Mucosa of gallbladder (tissue), 1 donor: Measurements from ENCODE around the gene GOLT1A. TPM values are rescaled to one million over a fixed set of nuclear protein-coding genes. Genes with fewer than 3 reads are reported as not detected.

Experiments
- DNase-seq: peaks from one replicate; pipeline ENCODE4 v3.0.0-alpha.2; 2020; ENCODE audit warnings: low spot score
- total RNA-seq: library from RNA; stranded (reverse); gene quantifications from one replicate; pipeline ENCODE4 v1.2.1, GENCODE V29; 2021
- donor health status: DM: no; HTN: no; CAD: no.

The GOLT1A gene
- total RNA-seq, 1 donor from 2014 or later = 10.8 TPM

GRCh38 chr1:204219971-204220616 lies 6.3 kb upstream of the GOLT1A start:
- no peak for DNase-seq

DNA sequence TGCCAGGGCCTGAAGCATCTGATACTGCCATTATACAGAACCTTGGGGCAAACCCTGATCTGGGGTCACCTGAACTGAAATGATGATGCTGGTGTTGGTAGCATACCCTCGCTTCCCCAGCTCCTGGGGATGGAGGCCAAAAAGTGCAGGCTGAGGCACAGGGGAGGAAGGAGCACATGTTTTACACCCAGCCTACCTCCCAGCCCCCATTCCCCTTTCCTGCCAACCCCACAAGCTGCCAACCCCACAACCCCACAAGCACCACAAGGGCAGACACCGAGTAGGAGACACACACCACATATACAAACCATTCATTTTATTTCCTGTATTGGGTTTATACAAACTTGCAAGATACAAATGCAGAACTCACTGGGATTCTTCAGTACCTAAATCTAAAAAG lies 4.8 kb upstream of the GOLT1A start:
- DNase-seq = no peak

- DNase-seq = no peak
These were observed 3.8 kb upstream of the GOLT1A start for GRCh38 chr1:204217648-204218000.

DNA sequence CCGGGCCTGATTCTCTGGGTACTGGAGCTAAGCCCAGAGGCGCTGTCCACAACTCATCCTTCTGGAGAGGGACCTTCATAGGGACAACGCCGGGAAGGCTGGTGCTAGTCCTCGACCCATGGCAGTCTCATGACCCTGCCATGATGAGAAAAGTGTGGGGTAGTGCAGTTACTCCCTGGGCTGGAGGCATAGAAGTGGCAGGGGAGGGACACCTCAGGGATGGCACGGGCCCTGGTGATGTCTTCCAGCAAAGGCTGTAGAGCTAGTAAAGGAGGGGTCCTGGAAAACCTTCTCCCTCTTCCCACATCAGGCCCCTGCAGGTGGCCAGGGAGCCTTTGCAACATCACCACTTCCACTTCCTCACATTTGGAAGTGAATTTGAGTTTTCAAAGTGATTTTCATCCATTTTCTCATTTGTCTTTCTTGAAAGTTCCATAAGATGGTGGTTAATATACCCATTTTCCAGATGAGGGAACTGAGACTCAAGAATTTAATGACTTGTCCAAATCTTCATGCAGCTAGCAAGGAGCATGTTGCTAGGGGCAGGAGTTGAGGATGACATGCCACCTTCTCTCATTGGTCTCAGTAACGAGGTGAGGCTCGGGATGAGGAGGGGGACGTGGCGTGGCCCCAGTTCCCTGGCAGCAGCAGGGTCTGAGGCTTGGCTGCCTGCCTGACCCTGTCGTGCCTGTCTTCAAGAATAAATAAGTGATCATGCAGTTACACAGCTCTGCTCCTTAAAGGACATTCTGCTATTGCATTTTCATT lies 3.3 kb upstream of the GOLT1A start:
- no peak for DNase-seq

- no peak for DNase-seq
These were observed 2.4 kb upstream of the GOLT1A start for GRCh38 chr1:204216236-204216635.

DNA sequence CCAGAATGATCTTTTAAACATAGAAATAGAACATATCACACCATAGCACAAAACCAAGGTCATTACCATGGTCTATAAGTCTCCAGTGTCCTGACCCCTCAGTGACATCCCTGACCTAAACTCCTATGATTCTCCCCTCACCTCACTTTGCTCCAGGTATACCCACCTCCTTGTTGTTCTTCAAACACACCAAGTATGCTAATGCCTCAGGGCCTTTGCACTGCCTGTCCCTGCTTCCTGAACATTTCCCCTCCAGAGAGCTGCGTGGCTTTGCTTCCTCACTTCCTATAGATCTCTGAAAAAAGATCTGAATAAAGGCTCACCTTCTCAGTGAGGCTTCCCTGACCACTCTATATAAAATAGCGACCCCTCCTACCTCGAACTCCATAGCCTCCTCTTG lies 1.1 kb downstream of the GOLT1A start:
- no peak for DNase-seq

GRCh38 chr1:204211046-204211445 lies 2.7 kb downstream of the GOLT1A start:
- no peak for DNase-seq

- DNase-seq = peak; percentile 56
These were observed 6.6 kb downstream of the GOLT1A start for GRCh38 chr1:204207136-204207616.

GRCh38 chr1:204206121-204206520 lies 7.7 kb downstream of the GOLT1A start:
- DNase-seq = no peak

GRCh38 chr1:204205486-204205885 lies 8.3 kb downstream of the GOLT1A start:
- no peak for DNase-seq

DNA sequence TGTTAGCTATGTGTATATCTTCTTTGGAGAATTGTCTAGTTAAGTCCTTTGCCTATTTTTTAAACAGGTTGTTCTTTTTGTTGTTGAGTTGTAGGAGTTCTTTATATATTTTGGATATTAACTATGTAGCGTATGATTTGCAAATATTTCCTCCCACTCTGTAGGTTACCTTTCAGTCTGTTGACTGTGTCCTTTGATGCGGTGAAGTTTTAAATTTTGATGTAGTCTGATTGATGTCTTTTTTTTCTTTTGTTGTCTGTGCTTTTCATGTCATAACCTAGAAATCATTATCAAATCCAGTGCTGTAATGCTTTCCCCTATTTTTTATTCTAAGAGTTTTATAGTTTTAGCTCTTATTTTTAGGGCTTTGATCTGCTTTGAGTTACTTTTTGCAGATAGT lies 8.8 kb downstream of the GOLT1A start:
- no peak for DNase-seq

DNA sequence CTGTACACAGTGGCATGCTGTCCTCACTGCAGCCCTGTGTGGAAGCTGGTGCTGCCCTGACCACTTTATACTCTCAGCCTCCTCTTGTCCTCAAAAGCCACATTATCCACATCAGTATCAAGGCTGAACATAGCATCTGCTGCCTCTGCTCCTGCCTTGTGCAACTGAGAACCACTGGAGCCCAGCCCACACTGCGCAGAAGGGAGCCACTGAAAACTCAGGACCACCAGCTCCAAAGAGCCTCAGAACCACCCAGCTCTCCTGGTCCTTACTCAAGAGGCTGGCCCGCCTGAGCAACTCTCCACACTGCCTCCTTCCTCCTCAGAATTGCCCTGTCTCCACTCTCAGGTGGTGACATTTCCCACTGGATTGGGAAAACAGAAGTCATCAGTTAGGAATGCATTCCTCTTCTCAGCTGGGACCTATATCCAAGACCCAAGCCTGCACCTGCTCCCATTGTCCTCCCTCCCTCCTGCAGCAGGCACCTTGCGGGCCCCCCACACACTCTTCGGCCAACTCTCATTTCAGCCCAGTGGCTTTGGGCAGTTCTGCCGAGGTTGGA lies 10.5 kb downstream of the GOLT1A start:
- no peak for DNase-seq

- no peak for DNase-seq
These were observed 11.3 kb downstream of the GOLT1A start for GRCh38 chr1:204202481-204202880.

- no peak for DNase-seq
These were observed 12.3 kb downstream of the GOLT1A start for GRCh38 chr1:204201348-204202040.

DNA sequence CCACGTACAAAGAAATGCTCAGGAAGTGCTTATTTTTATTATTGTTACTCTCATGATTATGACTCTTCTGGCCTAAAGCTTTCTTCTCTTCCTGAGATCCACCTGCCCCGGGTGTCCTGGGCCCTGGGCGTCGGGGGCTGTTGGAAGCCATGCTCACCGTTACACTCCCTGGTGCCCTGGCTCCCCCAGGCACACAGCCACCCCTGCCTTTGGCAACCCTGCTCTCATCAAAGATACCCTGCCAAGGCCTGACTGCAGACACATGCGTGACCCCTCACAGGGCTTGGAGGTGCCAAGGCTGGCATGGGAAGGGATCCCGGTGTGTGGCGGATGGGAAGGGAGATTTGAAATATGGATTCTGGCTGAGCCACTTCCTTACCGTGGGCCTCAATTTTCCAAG lies 14.2 kb downstream of the GOLT1A start:
- DNase-seq = no peak

GRCh38 chr1:204198348-204199340 lies 15.1 kb downstream of the GOLT1A start:
- no peak for DNase-seq

- no peak for DNase-seq
These were observed 16.7 kb downstream of the GOLT1A start for GRCh38 chr1:204197068-204197467.

DNA sequence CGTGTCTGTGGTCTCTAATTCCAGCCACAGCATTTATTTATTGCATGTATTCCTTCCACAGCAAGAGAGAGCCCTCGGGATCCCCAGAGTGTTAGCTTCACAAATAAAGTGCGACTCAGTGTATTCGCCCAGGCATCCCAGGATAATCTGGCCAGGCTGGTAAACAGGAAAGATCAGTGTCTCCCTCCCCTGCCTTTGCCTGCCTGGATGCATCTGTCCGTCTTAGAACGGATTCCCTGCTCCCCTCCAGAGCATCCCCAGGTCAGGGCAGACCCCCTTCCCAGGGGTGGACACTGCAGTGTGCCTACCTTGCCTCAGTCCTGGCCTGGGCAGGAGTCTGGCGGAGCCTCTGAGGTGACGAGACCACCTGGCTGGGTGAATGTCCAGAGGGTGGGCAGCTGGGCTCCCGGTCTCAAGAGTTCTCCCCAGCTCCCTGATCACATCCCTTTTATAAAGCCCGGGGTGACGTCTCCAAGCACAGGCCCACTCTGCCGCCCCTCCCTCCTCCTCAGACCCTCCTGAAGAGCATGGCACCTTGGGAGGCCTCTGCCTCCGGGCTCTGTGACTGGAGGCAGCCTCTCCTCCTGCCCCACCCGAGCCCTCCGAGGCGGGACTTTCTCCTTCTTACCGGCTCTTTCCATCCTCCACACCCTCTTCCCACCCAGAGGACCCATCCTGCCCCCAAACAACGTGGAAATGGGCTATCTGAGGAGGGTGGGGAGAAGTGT lies 17.6 kb downstream of the GOLT1A start, which contains the start of gene KISS1:
KISS1 (minus strand) TSS at position 424 of the 728 bp plus-strand sequence. CDS start 3,615 bp downstream, outside the sequence.
- DNase-seq = no peak

- DNase-seq = no peak
These were observed 19.0 kb downstream of the GOLT1A start for GRCh38 chr1:204194771-204195170.

- no peak for DNase-seq
These were observed 19.7 kb downstream of the GOLT1A start for GRCh38 chr1:204194080-204194479.
